Spleen (tissue), 7 donors: ENCODE results near the gene MUC5B.

Source experiments
- CTCF ChIP-seq, 11 experiments: fragments of 200-600 bp in 7 of 11; fragments of 450-650 bp in 4 of 11; sonication (generic) in 4 of 11; IDR thresholded peaks in 8 of 11; conservative IDR thresholded peaks in 3 of 11; 1 replicate in 7 of 11; 2 replicates in 4 of 11; pipeline versions ENCODE4 v1.4.0 to v1.8.0; 2016 to 2021; ENCODE audit warnings: antibody characterized with exemption in 11 of 11, inconsistent platforms in 4 of 11, mild to moderate bottlenecking in 1 of 11
- POLR2A ChIP-seq, 3 donors: fragments of 450-650 bp; IDR thresholded peaks; one replicate each; pipeline ENCODE4 v1.5.1; 2017; ENCODE audit warnings: antibody characterized with exemption in 3 of 3, mild to moderate bottlenecking in 1 of 3
- POLR2AphosphoS5 ChIP-seq, 3 donors: sonication (generic); formaldehyde crosslinking; IDR thresholded peaks; one replicate each; pipeline ENCODE4 v1.5.1; 2017; ENCODE audit warnings: antibody characterized with exemption in 3 of 3
- donor health status: DM: no; HTN: no; CAD: no; lungs with moderate emphysema.
- donor health status: DM: no; HTN: no; CAD: no.
- donor health status: DM: no; HTN: no; CAD: no.

- TF ChIP-seq CTCF (IDR thresholded peaks at IDR 0.05 in 8 of 11, conservative IDR thresholded peaks at IDR 0.05 in 3 of 11) (no peak), POLR2A (IDR thresholded peaks at IDR 0.05) (no peak), POLR2AphosphoS5 (IDR thresholded peaks at IDR 0.05) (no peak)
Observed at GRCh38 chr11:1227551-1228100, 4.8 kb downstream of the MUC5B start.
